Lower leg skin (tissue), 3 donors: ENCODE results near the gene SYNE2.

Experiments
- CTCF ChIP-seq, 3 donors: fragments of 450-650 bp; IDR thresholded peaks; one replicate each; pipeline ENCODE4 v1.5.1; 2016; ENCODE audit warnings: antibody characterized with exemption in 3 of 3, mild to moderate bottlenecking in 3 of 3, moderate library complexity in 2 of 3
- POLR2A ChIP-seq, 2 donors: fragments of 450-650 bp; IDR thresholded peaks; one replicate each; pipeline ENCODE4 v1.6.1; 2016 to 2017; ENCODE audit warnings: antibody characterized with exemption in 2 of 2, mild to moderate bottlenecking in 1 of 2, moderate library complexity in 1 of 2

DNA sequence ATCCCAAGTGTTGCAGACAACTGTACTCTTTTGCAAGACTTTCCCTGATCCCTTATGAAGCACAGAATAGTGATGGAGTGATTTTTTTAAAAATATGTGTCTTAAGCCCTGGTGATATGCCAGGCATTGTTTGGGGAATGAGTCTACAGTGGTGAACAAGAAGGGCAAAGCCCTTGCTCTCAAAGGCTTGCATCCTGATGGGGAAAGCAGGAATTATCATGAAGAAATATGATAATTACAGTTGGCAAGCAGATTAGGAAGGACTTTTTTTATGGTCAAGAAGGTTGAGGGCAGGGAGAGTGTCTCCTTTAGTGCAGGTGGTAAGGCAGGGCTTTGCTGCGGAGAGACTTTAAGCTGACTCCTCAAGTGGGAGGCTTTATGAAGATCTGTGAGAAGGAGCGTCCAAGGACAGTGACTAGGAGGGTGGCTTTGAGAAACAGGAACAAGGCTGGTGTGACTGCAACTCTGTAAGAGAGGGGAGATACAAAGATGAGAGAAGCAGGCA, 100.2 kb downstream of the SYNE2 start:
- TF ChIP-seq CTCF (IDR thresholded peaks at IDR 0.05) (no peak), POLR2A (IDR thresholded peaks at IDR 0.05) (no peak)
